Fibroblast of lung (primary cell): Measurements from ENCODE around the gene SLX4.

Experiments used
- EZH2 ChIP-seq: IDR thresholded peaks from 2 replicates; pipeline ENCODE4 v1.5.1; 2012; ENCODE audit warnings: low read length, control low read depth, mild to moderate bottlenecking; ENCODE audit errors: missing control alignments
- TF ChIP-seq, protein P1 (sequence below), 2 donors: IDR thresholded peaks in 1 of 2; conservative IDR thresholded peaks in 1 of 2; 1 replicate in 1 of 2; 2 replicates in 1 of 2; pipeline ENCODE4 v1.5.1; 2011 to 2012; ENCODE audit warnings: low read length in 2 of 2, control low read depth in 1 of 2, inconsistent platforms in 1 of 2, low read depth in 1 of 2, mild to moderate bottlenecking in 1 of 2

- TF ChIP-seq, protein P1, sequence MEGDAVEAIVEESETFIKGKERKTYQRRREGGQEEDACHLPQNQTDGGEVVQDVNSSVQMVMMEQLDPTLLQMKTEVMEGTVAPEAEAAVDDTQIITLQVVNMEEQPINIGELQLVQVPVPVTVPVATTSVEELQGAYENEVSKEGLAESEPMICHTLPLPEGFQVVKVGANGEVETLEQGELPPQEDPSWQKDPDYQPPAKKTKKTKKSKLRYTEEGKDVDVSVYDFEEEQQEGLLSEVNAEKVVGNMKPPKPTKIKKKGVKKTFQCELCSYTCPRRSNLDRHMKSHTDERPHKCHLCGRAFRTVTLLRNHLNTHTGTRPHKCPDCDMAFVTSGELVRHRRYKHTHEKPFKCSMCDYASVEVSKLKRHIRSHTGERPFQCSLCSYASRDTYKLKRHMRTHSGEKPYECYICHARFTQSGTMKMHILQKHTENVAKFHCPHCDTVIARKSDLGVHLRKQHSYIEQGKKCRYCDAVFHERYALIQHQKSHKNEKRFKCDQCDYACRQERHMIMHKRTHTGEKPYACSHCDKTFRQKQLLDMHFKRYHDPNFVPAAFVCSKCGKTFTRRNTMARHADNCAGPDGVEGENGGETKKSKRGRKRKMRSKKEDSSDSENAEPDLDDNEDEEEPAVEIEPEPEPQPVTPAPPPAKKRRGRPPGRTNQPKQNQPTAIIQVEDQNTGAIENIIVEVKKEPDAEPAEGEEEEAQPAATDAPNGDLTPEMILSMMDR (conservative IDR thresholded peaks at IDR 0.05 in 1 of 2, IDR thresholded peaks at IDR 0.05 in 1 of 2; ENCODE audit: low read depth in 1 of 2, low read length in 2 of 2) = no peak
- no peak for TF ChIP-seq EZH2
These were observed 63.0 kb downstream of the SLX4 start for GRCh38 chr16:3548445-3548844.
